HepG2 (cell line): ENCODE results near the gene SMAD7. TPM values are rescaled to one million over a fixed set of nuclear protein-coding genes. Genes with fewer than 3 reads are reported as not detected.

ENCODE experiments used
- ATAC-seq: fragments of 200-7000 bp; cut with Tn5 transposase; 3 replicates; pipeline ENCODE4 v1.9.1; 2020; ENCODE audit warnings: mild to moderate bottlenecking, moderate library complexity
- BruUV-seq: library from RNA; stranded (reverse); fragments of 400-500 nt; replicated peaks from 2 replicates; lab custom pipeline; 2021; lab: Mats Ljungman, UMichigan
- CTCF ChIA-PET: fragments of 300-600 bp; formaldehyde crosslinking; extraction: SDS; loops from one replicate; lab custom pipeline; 2021; ENCODE audit warnings: low total read pairs, inconsistent platforms, low intra/inter-chr PET ratio; lab: Yijun Ruan, JAX
- POLR2A ChIA-PET: fragments of 350-600 bp; sonication (Branson Sonifier 250); formaldehyde crosslinking; loops from one replicate; lab custom pipeline; 2020; ENCODE audit warnings: antibody characterized with exemption, inconsistent platforms; lab: Yijun Ruan, JAX
- DNase-seq: peaks from one replicate; pipeline ENCODE4 v3.0.0-alpha.2; 2015; ENCODE audit warnings: low spot score
- FAIRE-seq: peaks from 3 replicates; lab custom pipeline; 2011; peaks lifted over from hg19 to GRCh38; lab: Jason Lieb, UNC
- H2AFZ ChIP-seq: one replicate; pipeline ENCODE4 v1.6.1; 2011; ENCODE audit warnings: low read length, inconsistent platforms
- H3K27ac ChIP-seq: fragments of 300-600 bp; 3 replicates; pipeline ENCODE4 v1.8.0; 2011; ENCODE audit warnings: mixed run types, mild to moderate bottlenecking, mixed read lengths, low read length, inconsistent platforms; ENCODE audit not compliant: insufficient read depth; ENCODE audit errors: extremely low read length
- H3K27me3 ChIP-seq, 2 experiments: fragments of 200-600 bp in 1 of 2; 2 replicates in 1 of 2; 3 replicates in 1 of 2; pipeline versions ENCODE4 v1.6.0 to v1.8.0; 2011; ENCODE audit warnings: low read length in 2 of 2, mild to moderate bottlenecking in 2 of 2, moderate library complexity in 2 of 2, inconsistent platforms in 1 of 2; ENCODE audit not compliant: insufficient read depth in 2 of 2, control insufficient read depth in 1 of 2
- H3K36me3 ChIP-seq, 2 experiments: fragments of 200-600 bp in 1 of 2; replicated peaks in 1 of 2; 2 replicates in 1 of 2; 3 replicates in 1 of 2; pipeline versions ENCODE4 v1.5.1 to v1.8.0; 2011; ENCODE audit warnings: low read length in 2 of 2, inconsistent platforms in 1 of 2; ENCODE audit not compliant: insufficient read depth in 2 of 2, control insufficient read depth in 1 of 2
- H3K4me1 ChIP-seq: 2 replicates; pipeline ENCODE4 v1.5.1; 2012; ENCODE audit warnings: low read length, inconsistent platforms; ENCODE audit not compliant: insufficient read depth
- H3K4me2 ChIP-seq: 2 replicates; pipeline ENCODE4 v1.6.0; 2011; ENCODE audit warnings: low read depth, low read length, inconsistent platforms
- H3K4me3 ChIP-seq, 3 experiments: fragments of 200-600 bp in 1 of 3; sonication (generic), shearing (Covaris generic) in 1 of 3; replicated peaks in 1 of 3; 2 replicates each; pipeline ENCODE4 v1.5.1; 2011 to 2016; ENCODE audit warnings: low read length in 3 of 3, inconsistent platforms in 2 of 3, low read depth in 2 of 3, mild to moderate bottlenecking in 2 of 3, control low read depth in 1 of 3, mixed read lengths in 1 of 3; ENCODE audit not compliant: insufficient read depth in 1 of 3
- H3K79me2 ChIP-seq: one replicate; pipeline ENCODE4 v1.6.1; 2011; ENCODE audit warnings: low read length, inconsistent platforms; ENCODE audit not compliant: insufficient read depth
- H3K9ac ChIP-seq: 2 replicates; pipeline ENCODE4 v1.6.0; 2011; ENCODE audit warnings: mild to moderate bottlenecking, low read depth, low read length, inconsistent platforms; ENCODE audit not compliant: insufficient read depth
- H3K9me3 ChIP-seq: 2 replicates; pipeline ENCODE4 v1.5.1; 2012; ENCODE audit warnings: mild to moderate bottlenecking, low read length
- H4K20me1 ChIP-seq: 2 replicates; pipeline ENCODE4 v1.6.0; 2011; ENCODE audit warnings: inconsistent platforms, mild to moderate bottlenecking, low read length, moderate library complexity; ENCODE audit not compliant: insufficient read depth
- ARID4A ChIP-seq: sonication (generic); formaldehyde crosslinking; IDR thresholded peaks from 2 replicates; pipeline ENCODE4 v1.5.0; 2020; ENCODE audit warnings: mild to moderate bottlenecking, missing genetic modification reagents, borderline replicate concordance
- FOXK1 ChIP-seq: sonication (generic); formaldehyde crosslinking; IDR thresholded peaks from 2 replicates; pipeline ENCODE4 v1.4.0; 2020; ENCODE audit warnings: low read depth, missing genetic modification reagents, borderline replicate concordance
- HDAC6 ChIP-seq: fragments of 200-600 bp; sonication (generic); IDR thresholded peaks from 2 replicates; pipeline ENCODE4 v1.7.0; 2017; ENCODE audit warnings: mild to moderate bottlenecking, antibody characterized with exemption, low read length, low read depth
- KDM5B ChIP-seq: sonication (generic); formaldehyde crosslinking; IDR thresholded peaks from 2 replicates; pipeline ENCODE4 v1.4.0; 2020; ENCODE audit warnings: missing genetic modification reagents, mild to moderate bottlenecking, borderline replicate concordance
- RBFOX2 ChIP-seq: fragments of 200-400 bp; formaldehyde crosslinking; IDR thresholded peaks from 2 replicates; pipeline ENCODE4 v1.6.1; 2017; ENCODE audit warnings: low read depth, mild to moderate bottlenecking, low read length
- RORA ChIP-seq: sonication (generic); formaldehyde crosslinking; IDR thresholded peaks from 2 replicates; pipeline ENCODE4 v1.5.0; 2020; ENCODE audit warnings: mild to moderate bottlenecking, missing genetic modification reagents, moderate library complexity
- SALL1 ChIP-seq: sonication (generic); formaldehyde crosslinking; IDR thresholded peaks from 2 replicates; pipeline ENCODE4 v1.8.0; 2022; ENCODE audit warnings: mild to moderate bottlenecking, missing genetic modification reagents
- SIX4 ChIP-seq: sonication (generic); formaldehyde crosslinking; IDR thresholded peaks from 2 replicates; pipeline ENCODE4 v1.4.0; 2020; ENCODE audit warnings: missing genetic modification reagents
- SKIL ChIP-seq: sonication (generic); formaldehyde crosslinking; IDR thresholded peaks from 2 replicates; pipeline ENCODE4 v1.8.0; 2022; ENCODE audit warnings: missing genetic modification reagents, mild to moderate bottlenecking, moderate library complexity, borderline replicate concordance
- YY1 ChIP-seq: IDR thresholded peaks from 2 replicates; pipeline ENCODE4 v1.6.1; 2011; ENCODE audit warnings: low read length, low read depth, moderate library complexity, mild to moderate bottlenecking; ENCODE audit not compliant: insufficient read depth, insufficient replicate concordance
- ZIK1 ChIP-seq: sonication (generic); formaldehyde crosslinking; IDR thresholded peaks from 2 replicates; pipeline ENCODE4 v1.5.0; 2020; ENCODE audit warnings: mild to moderate bottlenecking, low read depth, missing genetic modification reagents, borderline replicate concordance
- ZNF580 ChIP-seq: IDR thresholded peaks from 2 replicates; pipeline ENCODE4 v1.6.1; 2016; ENCODE audit warnings: low read depth, borderline replicate concordance
- ZNF768 ChIP-seq: sonication (generic); formaldehyde crosslinking; IDR thresholded peaks from 2 replicates; pipeline ENCODE4 v1.4.0; 2020; ENCODE audit warnings: missing genetic modification reagents
- WGBS: methylation state at CpG from one replicate; pipeline ENCODE4 v1.1.6; 2017; ENCODE audit warnings: low lambda C conversion rate; 5-methylcytosine and 5-hydroxymethylcytosine counted together
- in situ Hi-C: cut with HindIII; loops from 2 replicates; pipeline ENCODE4 v1.10.0; 2017; ENCODE audit warnings: low pct_unique_long_range_greater_than_20kb; ENCODE audit not compliant: extremely low pct_ligation_motif_present
- intact Hi-C: fragments of 100-400 bp; cut with micrococcal nuclease; formaldehyde crosslinking; loops from one replicate; pipeline ENCODE4 v1.10.0; 2022; ENCODE audit not compliant: unreplicated experiment
- polyA plus RNA-seq, 8 experiments: library from polyadenylated mRNA; depleted of rRNA in 3 of 8; stranded (reverse) in 7 of 8; unstranded in 1 of 8; fragments of >200 nt; fragmentation: Illumina TruSeq in 4 of 8; extraction: Trizol in 4 of 8; gene quantifications; 2 replicates each; pipeline versions ENCODE4 v1.2.1 to v1.2.3, GENCODE V29; 2011 to 2016; ENCODE audit warnings: low read depth in 4 of 8, missing spikeins in 1 of 8, mixed read lengths in 1 of 8; ENCODE audit not compliant: insufficient read depth in 1 of 8
- total RNA-seq, 5 experiments: library from RNA; depleted of rRNA; stranded (reverse); fragments of >200 nt; fragmentation: Illumina TruSeq; extraction: Trizol; gene quantifications; 2 replicates each; pipeline ENCODE4 v1.2.3, GENCODE V29; 2016; ENCODE audit warnings: low read depth in 1 of 5

Gene SMAD7
- total and polyA plus RNA-seq, 2 of the 13 experiments (the other 11 are each of a cell fraction or from before 2014, with no cell fraction given): 17.4 to 24.7 TPM

GRCh38 chr18:48951448-48952286 is 902 bp upstream of the SMAD7 start:
- Histone ChIP-seq H3K9me3 (no peaks in the 10 kb centered on the region), H3K36me3 (no peaks in the 10 kb centered on the region), H3K27me3 (no peaks in the 10 kb centered on the region; a peak in 2 of 5 replicates), H3K9ac (peak overlapping the region; percentile 87), H2AFZ (no peak overlapping the region), H3K4me1 (peaks cover 34% of the 10 kb centered on the region), H3K79me2 (peaks cover 42% of the 10 kb centered on the region), H3K4me3 (peak overlapping the region; percentile 91 to 100 (median 97)), H4K20me1 (peaks cover 9% of the 10 kb centered on the region; the same call in 1 of the 2 replicates), H3K27ac (peak overlapping the region; percentile 87), H3K4me2 (peak overlapping the region; percentile 90)
- ATAC-seq (peak; percentile 48), DNase-seq (peak; percentile 82), FAIRE-seq (no peak)
- ChIA-PET CTCF (no interaction called here), POLR2A (interaction anchor here (0.6 to 2.5 kb wide), 16 partner anchors 12 to 536 kb away, joined by 3 to 25 read pairs (median 3); partner anchors contain the start of gene C18orf32)
- WGBS: under 1% methylated on average over 28 of the region's 106 CpGs
- BruUV-seq: no TSS peak
- in situ Hi-C loops (no loop called here), intact Hi-C loops (loop anchor here (5.0 kb wide), 1 partner anchor 91 kb away; no protein-coding TSS in a partner anchor)
- TF ChIP-seq KDM5B (CRISPR knock-in tag) (peak; percentile 61; the same call in 1 of the 2 replicates), SKIL (CRISPR knock-in tag) (peak; percentile 83; the same call in 1 of the 2 replicates), YY1 (peak; percentile 24), SIX4 (CRISPR knock-in tag) (peak; percentile 78; the same call in 1 of the 2 replicates), RBFOX2 (peak; percentile 72), ZNF768 (CRISPR knock-in tag) (peak; percentile 19; the same call in 1 of the 2 replicates), ARID4A (CRISPR knock-in tag) (peak; percentile 55; the same call in 1 of the 2 replicates), ZNF580 (no peak), HDAC6 (no peak), ZIK1 (CRISPR knock-in tag) (peak; percentile 43; the same call in 1 of the 2 replicates), RORA (no peak), SALL1 (CRISPR knock-in tag) (peak; percentile 48), FOXK1 (CRISPR knock-in tag) (no peak)
